Cardiac muscle cell (in vitro differentiated cells and primary cell): Measurements from ENCODE around the gene NAPB. TPM values are rescaled to one million over a fixed set of nuclear protein-coding genes. Genes with fewer than 3 reads are reported as not detected.

Source experiments
- DNase-seq, 2 donors: peaks; one replicate each; pipeline versions ENCODE4 v3.0.0 to v3.0.0-alpha.2; 2010 to 2017; ENCODE audit warnings: low read depth in 1 of 2, low spot score in 1 of 2
- H3K27ac ChIP-seq: fragments of 200-600 bp; sonication (generic); 2 replicates; pipeline ENCODE4 v1.5.1; 2016
- H3K27me3 ChIP-seq: fragments of 200-600 bp; sonication (generic); 2 replicates; pipeline ENCODE4 v1.6.0; 2016; ENCODE audit warnings: control low read depth
- H3K36me3 ChIP-seq: fragments of 200-600 bp; sonication (generic); 2 replicates; pipeline ENCODE4 v1.5.1; 2016; ENCODE audit warnings: control low read depth
- H3K4me1 ChIP-seq: fragments of 200-600 bp; sonication (generic); 2 replicates; pipeline ENCODE4 v1.8.1; 2017; ENCODE audit warnings: low read depth, mild to moderate bottlenecking, mixed run types
- H3K4me3 ChIP-seq: fragments of 200-600 bp; sonication (generic); 2 replicates; pipeline ENCODE4 v1.5.1; 2016; ENCODE audit warnings: mild to moderate bottlenecking
- H3K9me3 ChIP-seq: fragments of 200-600 bp; sonication (generic); 2 replicates; pipeline ENCODE4 v1.5.1; 2017; ENCODE audit warnings: low read depth, mild to moderate bottlenecking, control low read depth
- polyA plus RNA-seq: library from polyadenylated mRNA; unstranded; fragments of >200 nt; fragmentation: Nextera tagmentation; extraction: Ambion mirVana; gene quantifications from 2 replicates; pipeline ENCODE4 v1.2.1, GENCODE V29; 2016
- total RNA-seq: library from RNA; depleted of rRNA; stranded (reverse); fragments of >200 nt; gene quantifications from 2 replicates; pipeline ENCODE4 v1.2.3, GENCODE V29; 2016
- TF ChIP-seq, protein P1 (sequence below): IDR thresholded peaks from 2 replicates; pipeline ENCODE4 v1.5.1; 2012; ENCODE audit warnings: low read depth, mild to moderate bottlenecking, low read length

Gene NAPB
- total and polyA plus RNA-seq, 2 experiments from 2014 or later = 12.9 to 16.6 TPM

DNA sequence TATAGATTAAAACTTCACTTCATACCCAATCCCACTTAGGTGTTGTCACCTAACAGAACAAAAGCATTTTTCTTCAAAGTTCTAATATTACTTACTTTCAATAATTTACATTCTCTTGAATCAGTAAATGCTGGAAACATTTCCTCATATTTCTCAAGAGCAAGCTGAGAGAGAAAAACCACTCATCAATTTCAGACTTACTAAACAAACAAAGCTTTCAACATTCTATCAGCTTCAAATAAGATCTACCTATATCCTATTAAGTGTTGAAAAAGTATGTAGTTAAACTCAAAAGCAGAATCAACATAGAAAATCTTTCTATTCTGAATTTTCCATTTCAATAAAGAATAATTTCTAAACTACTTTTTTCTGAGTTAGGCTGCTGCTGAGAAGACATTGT, 41.5 kb downstream of the NAPB start:
- Histone ChIP-seq H3K27me3 (no peaks in the 10 kb centered on the region), H3K9me3 (no peaks in the 10 kb centered on the region), H3K4me3 (no peak overlapping the region), H3K36me3 (peaks cover 29% of the 10 kb centered on the region), H3K27ac (no peak overlapping the region), H3K4me1 (peaks cover 7% of the 10 kb centered on the region)
- TF ChIP-seq, protein P1, sequence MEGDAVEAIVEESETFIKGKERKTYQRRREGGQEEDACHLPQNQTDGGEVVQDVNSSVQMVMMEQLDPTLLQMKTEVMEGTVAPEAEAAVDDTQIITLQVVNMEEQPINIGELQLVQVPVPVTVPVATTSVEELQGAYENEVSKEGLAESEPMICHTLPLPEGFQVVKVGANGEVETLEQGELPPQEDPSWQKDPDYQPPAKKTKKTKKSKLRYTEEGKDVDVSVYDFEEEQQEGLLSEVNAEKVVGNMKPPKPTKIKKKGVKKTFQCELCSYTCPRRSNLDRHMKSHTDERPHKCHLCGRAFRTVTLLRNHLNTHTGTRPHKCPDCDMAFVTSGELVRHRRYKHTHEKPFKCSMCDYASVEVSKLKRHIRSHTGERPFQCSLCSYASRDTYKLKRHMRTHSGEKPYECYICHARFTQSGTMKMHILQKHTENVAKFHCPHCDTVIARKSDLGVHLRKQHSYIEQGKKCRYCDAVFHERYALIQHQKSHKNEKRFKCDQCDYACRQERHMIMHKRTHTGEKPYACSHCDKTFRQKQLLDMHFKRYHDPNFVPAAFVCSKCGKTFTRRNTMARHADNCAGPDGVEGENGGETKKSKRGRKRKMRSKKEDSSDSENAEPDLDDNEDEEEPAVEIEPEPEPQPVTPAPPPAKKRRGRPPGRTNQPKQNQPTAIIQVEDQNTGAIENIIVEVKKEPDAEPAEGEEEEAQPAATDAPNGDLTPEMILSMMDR = no peak
- DNase-seq = no peak

DNA sequence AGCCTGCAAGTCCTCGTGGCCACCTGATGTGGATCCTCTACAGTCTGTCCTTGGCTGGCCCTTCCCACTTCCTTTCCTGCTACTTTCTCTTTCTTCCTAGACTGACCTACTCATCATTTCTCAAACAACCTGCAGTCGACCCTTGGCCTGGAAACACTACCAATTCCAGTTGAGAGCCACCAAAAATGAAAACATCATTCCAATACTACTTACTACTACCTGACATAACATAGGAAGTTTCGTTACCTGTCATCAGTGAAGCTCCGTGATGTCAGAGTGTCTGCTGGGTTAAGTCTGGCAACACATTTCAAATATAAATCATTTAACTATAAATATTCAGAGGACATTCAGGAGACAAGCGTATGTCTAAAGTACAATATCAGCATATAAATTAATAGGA, 45.5 kb downstream of the NAPB start:
- no peak for DNase-seq
- Histone ChIP-seq H3K27me3 (no peaks in the 10 kb centered on the region), H3K4me3 (no peak overlapping the region), H3K27ac (no peak overlapping the region), H3K9me3 (no peaks in the 10 kb centered on the region), H3K4me1 (no peaks in the 10 kb centered on the region), H3K36me3 (peaks cover 57% of the 10 kb centered on the region)
- TF ChIP-seq, protein P1 = no peak

DNA sequence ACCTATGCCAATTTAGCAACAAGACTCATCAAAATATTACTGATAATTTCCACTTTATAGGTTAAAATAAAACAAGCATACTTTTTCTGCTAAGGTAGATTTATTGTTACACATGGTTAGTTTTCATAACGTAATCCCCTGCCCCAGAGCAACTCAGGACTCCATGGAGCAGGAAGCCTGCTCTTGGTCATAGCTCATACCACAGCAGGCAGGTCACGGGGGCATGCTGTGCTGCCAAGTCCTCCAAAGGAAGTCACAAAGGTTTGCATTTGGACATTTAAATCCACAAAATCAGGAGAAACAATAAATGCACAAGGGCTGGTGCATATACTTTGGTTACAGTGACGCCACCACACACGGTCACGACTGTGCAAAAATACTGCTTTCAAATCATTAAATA, 46.8 kb downstream of the NAPB start:
- no peak overlapping the region for H3K27ac ChIP-seq
- no peaks in the 10 kb centered on the region for H3K9me3 ChIP-seq
- TF ChIP-seq, protein P1 = no peak
- H3K36me3 ChIP-seq = peaks cover 61% of the 10 kb centered on the region
- H3K4me1 ChIP-seq = no peaks in the 10 kb centered on the region
- DNase-seq = no peak
- H3K27me3 ChIP-seq = no peaks in the 10 kb centered on the region
- no peak overlapping the region for H3K4me3 ChIP-seq

DNA sequence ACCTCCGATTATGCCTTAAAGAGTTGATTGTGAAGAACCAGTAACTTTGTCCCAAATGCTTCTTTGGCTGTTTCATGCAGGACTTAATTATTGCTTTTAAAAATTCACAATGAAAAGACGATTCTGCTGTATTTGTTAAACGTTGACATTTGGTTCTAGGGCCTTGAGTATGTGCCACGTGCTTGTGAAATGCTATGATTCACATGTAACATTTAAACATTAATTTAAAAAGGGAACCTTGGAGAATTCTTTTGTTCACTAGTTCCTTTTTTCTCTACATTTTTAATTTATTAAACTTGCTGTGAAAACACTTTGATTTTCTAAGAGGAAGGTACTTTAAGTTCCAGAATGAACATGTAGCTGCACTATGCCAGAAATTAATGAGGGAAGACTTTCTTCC, 49.8 kb downstream of the NAPB start:
- TF ChIP-seq, protein P1 = no peak
- H3K27me3 ChIP-seq = no peaks in the 10 kb centered on the region
- peaks cover 50% of the 10 kb centered on the region for H3K36me3 ChIP-seq
- no peak for DNase-seq
- H3K27ac ChIP-seq = no peak overlapping the region
- H3K4me3 ChIP-seq = no peak overlapping the region
- peaks cover 12% of the 10 kb centered on the region for H3K4me1 ChIP-seq
- H3K9me3 ChIP-seq = no peaks in the 10 kb centered on the region

DNA sequence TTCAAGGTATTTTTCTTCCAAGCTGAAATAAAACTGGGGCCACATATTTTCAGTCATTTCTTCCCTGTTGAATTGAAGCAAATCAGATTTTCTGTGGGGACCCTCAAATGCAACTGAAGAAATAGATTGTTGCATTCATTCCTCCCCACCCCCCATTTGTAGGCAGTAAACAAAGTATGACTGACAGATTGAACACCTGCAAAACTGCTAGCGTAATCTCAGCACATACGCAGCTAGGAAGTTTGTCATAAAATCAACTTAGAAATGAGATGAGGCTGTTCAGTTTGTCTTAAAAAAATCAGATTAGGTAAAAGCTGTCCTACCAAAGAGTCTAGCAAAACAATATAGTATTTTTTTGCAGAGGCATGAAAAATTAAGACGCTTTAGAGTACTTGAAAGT, 50.4 kb downstream of the NAPB start:
- TF ChIP-seq, protein P1 = no peak
- peaks cover 18% of the 10 kb centered on the region for H3K4me1 ChIP-seq
- no peaks in the 10 kb centered on the region for H3K27me3 ChIP-seq
- peak overlapping the region; percentile 15 for H3K27ac ChIP-seq
- no peaks in the 10 kb centered on the region for H3K9me3 ChIP-seq
- H3K36me3 ChIP-seq = peaks cover 45% of the 10 kb centered on the region
- no peak overlapping the region for H3K4me3 ChIP-seq
- DNase-seq = no peak

DNA sequence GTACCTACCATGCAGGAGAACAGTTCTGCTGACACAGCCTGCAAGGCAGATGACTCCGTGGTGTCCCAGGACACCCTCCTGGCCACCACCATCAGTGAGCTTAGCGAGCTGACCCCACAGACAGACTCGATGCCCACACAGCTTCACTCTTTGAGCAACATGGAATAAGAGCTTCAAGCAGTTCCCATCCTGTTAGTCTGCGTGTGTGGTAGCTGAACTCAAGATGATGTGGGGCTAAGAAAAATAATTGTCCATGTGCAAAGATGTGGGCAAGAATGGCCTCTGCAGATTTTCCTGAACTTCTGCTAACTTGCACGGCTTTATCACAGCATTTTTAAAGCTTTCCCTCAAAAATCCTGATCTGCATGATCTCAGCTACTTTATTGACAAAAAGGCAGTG, 51.0 kb downstream of the NAPB start:
- Histone ChIP-seq H3K9me3 (no peaks in the 10 kb centered on the region), H3K4me1 (peaks cover 18% of the 10 kb centered on the region), H3K27ac (no peak overlapping the region), H3K4me3 (no peak overlapping the region), H3K36me3 (peaks cover 45% of the 10 kb centered on the region), H3K27me3 (no peaks in the 10 kb centered on the region)
- DNase-seq = no peak
- TF ChIP-seq, protein P1 = no peak
